A549 (cell line): ENCODE results near the gene PCNX2.

Experiments
- BHLHE40 ChIP-seq: IDR thresholded peaks from 2 replicates; pipeline ENCODE4 v1.6.1; 2012; ENCODE audit warnings: low read depth, low read length, inconsistent platforms
- CHD2 ChIP-seq: fragments of 150-350 bp; IDR thresholded peaks from 2 replicates; pipeline ENCODE4 v1.6.1; 2014; ENCODE audit warnings: low read length; ENCODE audit not compliant: partially characterized antibody
- EP300 ChIP-seq, 2 experiments: fragments of >200 bp; sonication (Bioruptor Twin); formaldehyde crosslinking; IDR thresholded peaks; 2 replicates in 1 of 2; 3 replicates in 1 of 2; pipeline ENCODE4 v1.6.1; 2016 to 2017
- FOXS1 ChIP-seq: fragments of 250-450 bp; sonication (Bioruptor Pico); IDR thresholded peaks from 2 replicates; pipeline ENCODE4 v1.5.0; 2020; ENCODE audit warnings: mild to moderate bottlenecking, moderate library complexity
- HMGXB4 ChIP-seq: fragments of 250-450 bp; sonication (Bioruptor Pico); IDR thresholded peaks from 2 replicates; pipeline ENCODE4 v1.5.0; 2021; ENCODE audit warnings: mild to moderate bottlenecking, moderate library complexity, borderline replicate concordance
- JUN ChIP-seq, 2 experiments: fragments of >200 bp; sonication (Bioruptor Twin); formaldehyde crosslinking; IDR thresholded peaks; 2 replicates in 1 of 2; 3 replicates in 1 of 2; pipeline ENCODE4 v1.6.1; 2016 to 2017
- MAFK ChIP-seq: fragments of 450-650 bp; IDR thresholded peaks from 2 replicates; pipeline ENCODE4 v1.6.1; 2014; ENCODE audit not compliant: partially characterized antibody
- POLR2A ChIP-seq: IDR thresholded peaks from 2 replicates; pipeline ENCODE4 v1.6.1; 2012; ENCODE audit warnings: mild to moderate bottlenecking, low read length
- SREBF2 ChIP-seq: fragments of 450-650 bp; IDR thresholded peaks from 2 replicates; pipeline ENCODE4 v1.6.1; 2014; ENCODE audit warnings: mild to moderate bottlenecking, moderate library complexity
- TF ChIP-seq, protein P1 (sequence below): fragments of >200 bp; sonication (Bioruptor Twin); formaldehyde crosslinking; IDR thresholded peaks from 3 replicates; pipeline ENCODE4 v1.5.1; 2016

DNA sequence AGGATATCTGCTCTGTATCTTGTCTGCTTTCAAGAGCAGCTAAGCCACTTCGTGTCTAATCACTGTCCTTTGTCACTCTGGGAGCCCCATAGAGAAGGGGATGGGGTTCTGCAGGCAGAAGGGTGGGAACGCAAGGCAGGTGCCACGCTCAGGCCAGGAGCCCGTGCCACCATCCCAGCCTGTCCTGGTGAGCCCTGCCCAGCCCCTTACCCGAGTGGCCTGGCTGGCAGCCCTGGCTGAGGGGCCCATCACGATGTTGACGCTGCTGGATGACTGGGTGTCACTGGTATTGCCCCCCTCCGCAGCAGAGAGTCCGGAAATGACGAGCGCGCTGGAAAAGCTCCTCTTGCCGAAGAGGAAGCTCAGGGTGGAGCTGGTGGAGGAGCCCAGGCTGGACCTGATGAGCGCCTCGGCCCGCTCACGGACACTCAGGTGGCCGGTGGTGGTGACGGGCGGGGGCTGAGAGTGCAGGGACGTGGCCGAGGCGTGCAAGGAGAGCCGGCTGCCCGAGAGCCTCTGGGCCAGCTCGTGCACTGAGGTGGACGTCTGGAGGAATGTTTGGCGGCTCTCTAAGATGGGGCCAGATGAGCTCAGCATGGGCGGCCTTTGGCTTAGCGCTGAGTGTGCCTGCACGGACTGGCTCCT, 309.5 kb downstream of the PCNX2 start:
- TF ChIP-seq BHLHE40 (no peak), MAFK (no peak), CHD2 (no peak), HMGXB4 (no peak), SREBF2 (no peak), POLR2A (no peak), JUN (IDR thresholded peaks at IDR 0.05) (no peak), EP300 (IDR thresholded peaks at IDR 0.05) (no peak), FOXS1 (CRISPR knock-in tag) (no peak)
- TF ChIP-seq, protein P1, sequence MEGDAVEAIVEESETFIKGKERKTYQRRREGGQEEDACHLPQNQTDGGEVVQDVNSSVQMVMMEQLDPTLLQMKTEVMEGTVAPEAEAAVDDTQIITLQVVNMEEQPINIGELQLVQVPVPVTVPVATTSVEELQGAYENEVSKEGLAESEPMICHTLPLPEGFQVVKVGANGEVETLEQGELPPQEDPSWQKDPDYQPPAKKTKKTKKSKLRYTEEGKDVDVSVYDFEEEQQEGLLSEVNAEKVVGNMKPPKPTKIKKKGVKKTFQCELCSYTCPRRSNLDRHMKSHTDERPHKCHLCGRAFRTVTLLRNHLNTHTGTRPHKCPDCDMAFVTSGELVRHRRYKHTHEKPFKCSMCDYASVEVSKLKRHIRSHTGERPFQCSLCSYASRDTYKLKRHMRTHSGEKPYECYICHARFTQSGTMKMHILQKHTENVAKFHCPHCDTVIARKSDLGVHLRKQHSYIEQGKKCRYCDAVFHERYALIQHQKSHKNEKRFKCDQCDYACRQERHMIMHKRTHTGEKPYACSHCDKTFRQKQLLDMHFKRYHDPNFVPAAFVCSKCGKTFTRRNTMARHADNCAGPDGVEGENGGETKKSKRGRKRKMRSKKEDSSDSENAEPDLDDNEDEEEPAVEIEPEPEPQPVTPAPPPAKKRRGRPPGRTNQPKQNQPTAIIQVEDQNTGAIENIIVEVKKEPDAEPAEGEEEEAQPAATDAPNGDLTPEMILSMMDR = no peak
